SU-DHL-6 (cell line): Measurements from ENCODE around the gene ZBTB7B.

ENCODE experiments used
- CTCF ChIP-seq: fragments of 200-600 bp; sonication (generic); IDR thresholded peaks from one replicate; pipeline ENCODE4 v1.5.1; 2017; ENCODE audit warnings: antibody characterized with exemption, mild to moderate bottlenecking, low read length, moderate library complexity; ENCODE audit not compliant: insufficient read depth, poor library complexity, severe bottlenecking
- EZH2phosphoT487 ChIP-seq: fragments of 200-600 bp; sonication (generic), shearing (Covaris generic); conservative IDR thresholded peaks from 2 replicates; pipeline ENCODE4 v1.6.1; 2018; ENCODE audit warnings: mild to moderate bottlenecking, antibody characterized with exemption, low read length, moderate library complexity, mixed read lengths

- TF ChIP-seq CTCF (no peak), EZH2phosphoT487 (no peak)
Measured at GRCh38 chr1:155018617-155019348, 16.2 kb downstream of the ZBTB7B start.
